Mesothelial cell of epicardium (in vitro differentiated cells): ENCODE measurements around the gene FXYD3. TPM values are rescaled to one million over a fixed set of nuclear protein-coding genes. Genes with fewer than 3 reads are reported as not detected.

Source experiments
- DNase-seq, 2 experiments: peaks; one replicate each; pipeline ENCODE4 v3.0.0; 2021; ENCODE audit warnings: low spot score in 2 of 2; ENCODE audit not compliant: unreplicated experiment in 2 of 2
- H3K27ac Mint-ChIP-seq: 2 replicates; pipeline ENCODE4 v1.8.0; 2021; ENCODE audit warnings: mixed read lengths
- H3K27me3 Mint-ChIP-seq: 2 replicates; pipeline ENCODE4 v1.8.0; 2021; ENCODE audit warnings: low read depth, mixed read lengths
- H3K36me3 Mint-ChIP-seq: 2 replicates; pipeline ENCODE4 v1.8.0; 2021; ENCODE audit warnings: mixed read lengths
- H3K4me1 Mint-ChIP-seq: 2 replicates; pipeline ENCODE4 v1.8.0; 2021; ENCODE audit warnings: mixed read lengths
- H3K4me3 Mint-ChIP-seq: 2 replicates; pipeline ENCODE4 v1.8.0; 2021; ENCODE audit warnings: mild to moderate bottlenecking, moderate library complexity, mixed read lengths
- H3K9me3 Mint-ChIP-seq: 2 replicates; pipeline ENCODE4 v1.8.0; 2021; ENCODE audit warnings: mixed read lengths
- total RNA-seq: library from RNA; stranded (reverse); gene quantifications from 3 replicates; pipeline ENCODE4 v1.2.1, GENCODE V29; 2021
- TF ChIP-seq, protein P1 (sequence below): fragments of 200-600 bp; sonication (generic); IDR thresholded peaks from one replicate; pipeline ENCODE4 v1.5.0; 2021; ENCODE audit warnings: antibody characterized with exemption; ENCODE audit not compliant: unreplicated experiment

Gene FXYD3
- total RNA-seq, 1 donor from 2014 or later, result 5.5 TPM

DNA sequence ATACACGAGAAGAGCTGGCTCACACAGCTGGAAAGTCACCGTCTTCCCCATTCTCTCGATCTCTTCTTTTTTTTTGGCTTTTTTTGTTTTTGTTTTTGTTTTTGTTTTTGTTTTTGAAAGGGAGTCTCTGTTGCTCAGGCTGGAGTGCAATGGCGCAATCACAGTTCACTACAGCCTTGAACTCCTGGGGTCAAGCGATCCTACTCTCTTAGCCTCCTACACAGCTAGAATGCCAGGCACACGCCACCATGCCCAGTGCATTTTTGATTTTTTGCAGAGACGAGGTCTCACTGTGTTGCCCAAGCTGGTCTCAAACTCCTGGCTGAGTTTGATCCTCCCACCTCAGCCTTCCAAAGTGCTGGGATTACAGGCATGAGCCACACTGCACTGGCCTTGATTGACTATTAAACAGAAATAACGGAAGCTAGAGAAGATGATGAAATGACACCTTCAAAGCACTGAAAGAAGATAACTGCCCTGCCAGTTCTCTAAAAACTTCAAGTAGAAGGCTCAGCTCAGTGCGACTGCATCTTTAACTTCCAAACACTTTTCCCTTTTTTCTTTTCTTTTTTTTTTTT is 4.0 kb downstream of the FXYD3 start:
- Mint-ChIP-seq H3K27ac (no peak overlapping the region), H3K4me3 (no peak overlapping the region), H3K27me3 (peaks cover 4% of the 10 kb centered on the region), H3K36me3 (no peaks in the 10 kb centered on the region), H3K9me3 (no peaks in the 10 kb centered on the region), H3K4me1 (peaks cover 19% of the 10 kb centered on the region)
- TF ChIP-seq, protein P1, sequence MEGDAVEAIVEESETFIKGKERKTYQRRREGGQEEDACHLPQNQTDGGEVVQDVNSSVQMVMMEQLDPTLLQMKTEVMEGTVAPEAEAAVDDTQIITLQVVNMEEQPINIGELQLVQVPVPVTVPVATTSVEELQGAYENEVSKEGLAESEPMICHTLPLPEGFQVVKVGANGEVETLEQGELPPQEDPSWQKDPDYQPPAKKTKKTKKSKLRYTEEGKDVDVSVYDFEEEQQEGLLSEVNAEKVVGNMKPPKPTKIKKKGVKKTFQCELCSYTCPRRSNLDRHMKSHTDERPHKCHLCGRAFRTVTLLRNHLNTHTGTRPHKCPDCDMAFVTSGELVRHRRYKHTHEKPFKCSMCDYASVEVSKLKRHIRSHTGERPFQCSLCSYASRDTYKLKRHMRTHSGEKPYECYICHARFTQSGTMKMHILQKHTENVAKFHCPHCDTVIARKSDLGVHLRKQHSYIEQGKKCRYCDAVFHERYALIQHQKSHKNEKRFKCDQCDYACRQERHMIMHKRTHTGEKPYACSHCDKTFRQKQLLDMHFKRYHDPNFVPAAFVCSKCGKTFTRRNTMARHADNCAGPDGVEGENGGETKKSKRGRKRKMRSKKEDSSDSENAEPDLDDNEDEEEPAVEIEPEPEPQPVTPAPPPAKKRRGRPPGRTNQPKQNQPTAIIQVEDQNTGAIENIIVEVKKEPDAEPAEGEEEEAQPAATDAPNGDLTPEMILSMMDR, result no peak
- DNase-seq, result no peak

DNA sequence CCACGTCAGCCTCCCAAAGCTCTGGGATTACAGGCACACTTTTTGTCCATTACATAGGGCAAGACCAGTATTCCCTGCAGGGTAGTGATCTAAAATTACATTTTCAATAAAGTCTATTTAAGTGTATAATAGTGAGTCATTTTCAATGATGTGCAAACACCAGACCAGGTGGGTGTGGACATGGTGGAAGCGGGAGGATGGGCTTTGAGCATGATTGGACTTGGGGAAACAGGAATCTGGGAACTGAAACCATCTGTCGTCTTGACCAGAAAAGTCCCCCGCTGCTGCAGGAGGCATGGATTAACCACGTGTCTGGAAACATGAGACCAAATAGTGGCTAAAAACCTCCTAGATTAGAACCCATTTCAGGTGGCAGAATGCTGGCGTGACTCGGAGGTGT is 4.9 kb downstream of the FXYD3 start:
- H3K27ac Mint-ChIP-seq, result no peak overlapping the region
- H3K36me3 Mint-ChIP-seq, result no peaks in the 10 kb centered on the region
- H3K27me3 Mint-ChIP-seq, result peaks cover 4% of the 10 kb centered on the region
- H3K4me1 Mint-ChIP-seq, result peaks cover 13% of the 10 kb centered on the region
- no peak overlapping the region for H3K4me3 Mint-ChIP-seq
- TF ChIP-seq, protein P1, result no peak
- DNase-seq, result no peak
- no peaks in the 10 kb centered on the region for H3K9me3 Mint-ChIP-seq

DNA sequence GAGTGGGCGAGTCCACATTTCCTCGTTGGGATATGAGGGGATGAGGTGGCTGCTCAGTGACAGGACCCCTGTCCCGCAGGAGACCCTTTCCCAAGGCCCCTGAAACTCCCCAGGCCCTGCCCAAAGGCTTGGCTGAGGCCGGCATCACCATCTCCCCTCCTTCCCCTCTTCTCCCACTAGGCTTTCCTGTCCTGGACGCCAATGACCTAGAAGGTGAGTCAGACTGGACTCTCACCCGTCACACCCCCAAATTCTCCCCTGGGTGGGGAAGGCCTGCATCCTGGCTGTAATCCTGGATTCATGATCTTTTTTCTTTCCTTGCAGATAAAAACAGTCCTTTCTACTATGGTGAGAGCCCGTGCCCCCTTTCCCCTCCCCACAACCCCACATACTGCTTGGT is 5.3 kb downstream of the FXYD3 start:
- TF ChIP-seq, protein P1, result no peak
- peaks cover 10% of the 10 kb centered on the region for H3K4me1 Mint-ChIP-seq
- H3K27me3 Mint-ChIP-seq, result peaks cover 1% of the 10 kb centered on the region
- no peaks in the 10 kb centered on the region for H3K36me3 Mint-ChIP-seq
- H3K27ac Mint-ChIP-seq, result no peak overlapping the region
- H3K4me3 Mint-ChIP-seq, result no peak overlapping the region
- DNase-seq, result no peak
- H3K9me3 Mint-ChIP-seq, result no peaks in the 10 kb centered on the region

DNA sequence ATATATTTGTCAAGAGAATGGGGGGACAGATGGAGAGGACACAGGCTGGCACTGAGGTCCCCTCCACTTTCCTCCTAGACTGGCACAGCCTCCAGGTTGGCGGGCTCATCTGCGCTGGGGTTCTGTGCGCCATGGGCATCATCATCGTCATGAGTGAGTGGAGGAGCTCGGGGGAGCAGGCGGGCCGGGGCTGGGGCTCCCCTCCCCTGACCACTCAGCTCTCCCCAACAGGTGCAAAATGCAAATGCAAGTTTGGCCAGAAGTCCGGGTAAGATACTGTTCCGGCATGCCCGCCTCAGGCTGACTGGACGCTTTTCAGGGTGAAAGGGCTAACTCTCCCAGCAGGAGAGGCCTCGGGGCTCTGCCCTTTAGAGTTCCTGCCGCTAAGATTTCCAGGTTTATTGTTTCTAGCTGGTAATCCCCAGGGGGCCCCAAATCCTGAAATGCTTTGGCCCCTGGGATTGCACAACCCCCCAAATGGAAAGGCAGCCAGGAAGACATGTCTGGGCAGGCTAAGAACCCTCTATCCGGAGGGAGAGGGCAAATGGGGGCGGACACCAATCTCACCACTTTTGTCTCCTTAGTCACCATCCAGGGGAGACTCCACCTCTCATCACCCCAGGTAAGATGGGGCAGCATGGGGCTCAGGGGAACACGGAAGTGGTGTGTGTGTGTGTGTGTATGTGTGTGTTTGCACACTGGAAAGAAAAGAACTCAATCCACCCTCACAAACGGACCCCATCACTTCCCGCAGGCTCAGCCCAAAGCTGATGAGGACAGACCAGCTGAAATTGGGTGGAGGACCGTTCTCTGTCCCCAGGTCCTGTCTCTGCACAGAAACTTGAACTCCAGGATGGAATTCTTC is 7.3 kb downstream of the FXYD3 start:
- TF ChIP-seq, protein P1, result no peak
- Mint-ChIP-seq H3K36me3 (no peaks in the 10 kb centered on the region), H3K4me1 (no peaks in the 10 kb centered on the region), H3K27ac (no peak overlapping the region), H3K9me3 (no peaks in the 10 kb centered on the region), H3K27me3 (no peaks in the 10 kb centered on the region), H3K4me3 (no peak overlapping the region)
- no peak for DNase-seq

DNA sequence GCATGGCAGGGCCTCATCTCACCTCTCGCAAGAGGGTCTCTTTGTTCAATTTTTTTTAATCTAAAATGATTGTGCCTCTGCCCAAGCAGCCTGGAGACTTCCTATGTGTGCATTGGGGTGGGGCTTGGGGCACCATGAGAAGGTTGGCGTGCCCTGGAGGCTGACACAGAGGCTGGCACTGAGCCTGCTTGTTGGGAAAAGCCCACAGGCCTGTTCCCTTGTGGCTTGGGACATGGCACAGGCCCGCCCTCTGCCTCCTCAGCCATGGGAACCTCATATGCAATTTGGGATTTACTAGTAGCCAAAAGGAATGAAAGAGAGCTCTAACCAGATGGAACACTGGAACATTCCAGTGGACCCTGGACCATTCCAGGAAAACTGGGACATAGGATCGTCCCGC is 8.0 kb downstream of the FXYD3 start:
- H3K4me1 Mint-ChIP-seq, result no peaks in the 10 kb centered on the region
- no peak overlapping the region for H3K27ac Mint-ChIP-seq
- DNase-seq, result no peak

More for the DNA sequence above, 8.0 kb downstream of the FXYD3 start:
- Mint-ChIP-seq H3K27me3 (no peaks in the 10 kb centered on the region), H3K9me3 (no peaks in the 10 kb centered on the region), H3K4me3 (peak overlapping the region; percentile 52), H3K36me3 (no peaks in the 10 kb centered on the region)
- TF ChIP-seq, protein P1, result no peak
